Femur (tissue), 1 donor: Measurements from ENCODE around the gene TSSC4.

Experiments
- DNase-seq: peaks from one replicate; pipeline ENCODE4 v3.0.0-alpha.2; 2017

The TSSC4 gene

GRCh38 chr11:2451916-2452315 is 51.4 kb downstream of the TSSC4 start:
- DNase-seq = peak; percentile 15

GRCh38 chr11:2452321-2453012 is 51.9 kb downstream of the TSSC4 start:
- peak; percentile 53 for DNase-seq

- DNase-seq = no peak
These were observed 52.9 kb downstream of the TSSC4 start for GRCh38 chr11:2453436-2453835.
